HCT116 (cell line): ENCODE measurements around the gene TSPYL6. TPM values are rescaled to one million over a fixed set of nuclear protein-coding genes. Genes with fewer than 3 reads are reported as not detected.

Experiments
- ATAC-seq: fragments of 200-7000 bp; cut with Tn5 transposase; 2 replicates; pipeline ENCODE4 v1.9.1; 2020; ENCODE audit warnings: mild to moderate bottlenecking, moderate library complexity
- BruUV-seq: library from RNA; stranded (reverse); fragments of 400-500 nt; replicated peaks from 2 replicates; lab custom pipeline; 2021; lab: Mats Ljungman, UMichigan
- CTCF ChIA-PET: fragments of 300-600 bp; sonication (Branson Sonifier 250); formaldehyde crosslinking; loops from one replicate; lab custom pipeline; 2021; ENCODE audit warnings: antibody characterized with exemption; lab: Charles Lee
- POLR2A ChIA-PET: fragments of 300-600, 350-600 bp; sonication (Branson Sonifier 250); formaldehyde crosslinking; loops from one replicate; lab custom pipeline; 2021; ENCODE audit warnings: antibody characterized with exemption; lab: Charles Lee
- RAD21 ChIA-PET, 2 experiments: fragments of 300-600 bp; sonication (Branson Sonifier 250); formaldehyde crosslinking; loops; one replicate each; lab custom pipeline; 2023; ENCODE audit warnings: low total read pairs in 2 of 2; ENCODE audit not compliant: uncharacterized antibody in 2 of 2, unreplicated experiment in 2 of 2, low non-redundant PET in 1 of 2; lab: Charles Lee
- DNase-seq: peaks from one replicate; pipeline ENCODE4 v3.0.0-alpha.2; 2010; ENCODE audit warnings: low read depth, low spot score
- H2AFZ ChIP-seq: fragments of 200-600 bp; shearing (Covaris generic), sonication (generic); 2 replicates; pipeline ENCODE4 v1.6.1; 2017; ENCODE audit warnings: low read depth, mixed run types, mixed read lengths, antibody characterized with exemption, low read length; ENCODE audit not compliant: poor library complexity, severe bottlenecking
- H3K27ac ChIP-seq: 2 replicates; pipeline ENCODE4 v1.5.1; 2012; ENCODE audit warnings: low read depth, low read length
- H3K27me3 ChIP-seq: fragments of 200-600 bp; sonication (generic); 2 replicates; pipeline ENCODE4 v1.6.1; 2016; ENCODE audit warnings: mixed run types, low read length, mixed read lengths; ENCODE audit not compliant: insufficient read depth
- H3K36me3 ChIP-seq, 2 experiments: fragments of 200-500 bp in 1 of 2; fragments of 200-600 bp in 1 of 2; sonication (Bioruptor generic) in 1 of 2; sonication (generic) in 1 of 2; 2 replicates each; pipeline versions ENCODE4 v1.5.1 to v1.6.1; 2014 to 2016; ENCODE audit warnings: low read length in 2 of 2, inconsistent platforms in 1 of 2, mixed read lengths in 1 of 2, mixed run types in 1 of 2; ENCODE audit not compliant: insufficient read depth in 2 of 2, control insufficient read depth in 1 of 2
- H3K4me1 ChIP-seq, 2 experiments: fragments of 200-600 bp in 1 of 2; sonication (generic) in 1 of 2; 2 replicates each; pipeline versions ENCODE4 v1.5.1 to v1.6.1; 2012 to 2017; ENCODE audit warnings: low read length in 2 of 2, inconsistent platforms in 1 of 2, mild to moderate bottlenecking in 1 of 2, mixed read lengths in 1 of 2, mixed run types in 1 of 2, moderate library complexity in 1 of 2; ENCODE audit not compliant: insufficient read depth in 2 of 2, control insufficient read depth in 1 of 2
- H3K4me2 ChIP-seq: fragments of 200-600 bp; sonication (generic); 2 replicates; pipeline ENCODE4 v1.6.1; 2017; ENCODE audit warnings: mixed run types, low read length, mixed read lengths
- H3K4me3 ChIP-seq, 2 experiments: fragments of 200-600 bp in 1 of 2; sonication (generic) in 1 of 2; replicated peaks in 1 of 2; 2 replicates each; pipeline ENCODE4 v1.5.1; 2011 to 2016; ENCODE audit warnings: low read length in 2 of 2, control low read depth in 1 of 2, low read depth in 1 of 2, mild to moderate bottlenecking in 1 of 2, mixed read lengths in 1 of 2, mixed run types in 1 of 2
- H3K79me2 ChIP-seq: fragments of 200-600 bp; sonication (generic); 2 replicates; pipeline ENCODE4 v1.6.1; 2017; ENCODE audit warnings: mild to moderate bottlenecking, mixed run types, low read length, moderate library complexity, mixed read lengths; ENCODE audit not compliant: insufficient read depth
- H3K9ac ChIP-seq: fragments of 200-600 bp; sonication (generic); 2 replicates; pipeline ENCODE4 v1.6.1; 2016; ENCODE audit warnings: low read length, mixed read lengths
- H3K9me2 ChIP-seq: fragments of 200-600 bp; sonication (generic), shearing (Covaris generic); 2 replicates; pipeline ENCODE4 v1.6.1; 2017; ENCODE audit warnings: mixed run types, mild to moderate bottlenecking, moderate library complexity; ENCODE audit not compliant: insufficient read depth
- H3K9me3 ChIP-seq, 2 experiments: fragments of 200-500 bp in 1 of 2; fragments of 200-600 bp in 1 of 2; sonication (Bioruptor generic) in 1 of 2; sonication (generic) in 1 of 2; 2 replicates each; pipeline ENCODE4 v1.6.1; 2014 to 2017; ENCODE audit warnings: low read length in 2 of 2, mixed read lengths in 2 of 2, inconsistent platforms in 1 of 2, low read depth in 1 of 2, mild to moderate bottlenecking in 1 of 2, mixed run types in 1 of 2, moderate library complexity in 1 of 2; ENCODE audit not compliant: control insufficient read depth in 1 of 2, insufficient read depth in 1 of 2
- H4K20me1 ChIP-seq: fragments of 200-600 bp; sonication (generic), shearing (Covaris generic); 2 replicates; pipeline ENCODE4 v1.6.1; 2017; ENCODE audit warnings: mixed run types, mild to moderate bottlenecking, moderate library complexity; ENCODE audit not compliant: insufficient read depth
- ATF3 ChIP-seq: IDR thresholded peaks from 2 replicates; pipeline ENCODE4 v1.6.1; 2012
- CBX3 ChIP-seq: IDR thresholded peaks from 2 replicates; pipeline ENCODE4 v1.6.1; 2012; ENCODE audit warnings: low read depth
- CEBPB ChIP-seq: IDR thresholded peaks from 2 replicates; pipeline ENCODE4 v1.6.1; 2012; ENCODE audit warnings: low read depth
- EGR1 ChIP-seq: IDR thresholded peaks from 2 replicates; pipeline ENCODE4 v1.6.1; 2012; ENCODE audit warnings: low read depth
- EZH2 ChIP-seq: fragments of 200-600 bp; sonication (generic); IDR thresholded peaks from 2 replicates; pipeline ENCODE4 v1.6.1; 2017; ENCODE audit warnings: antibody characterized with exemption, mixed run types
- EZH2phosphoT487 ChIP-seq: fragments of 200-600 bp; IDR thresholded peaks from 2 replicates; pipeline ENCODE4 v1.6.1; 2018; ENCODE audit warnings: antibody characterized with exemption, borderline replicate concordance
- FOSL1 ChIP-seq: IDR thresholded peaks from 2 replicates; pipeline ENCODE4 v1.6.1; 2012; ENCODE audit warnings: low read depth
- MAX ChIP-seq: IDR thresholded peaks from 2 replicates; pipeline ENCODE4 v1.6.1; 2012
- POLR2A ChIP-seq: IDR thresholded peaks from 2 replicates; pipeline ENCODE4 v1.7.0; 2011; ENCODE audit warnings: borderline replicate concordance; ENCODE audit not compliant: insufficient read depth, insufficient read length; ENCODE audit errors: extremely low read depth
- POLR2AphosphoS5 ChIP-seq: IDR thresholded peaks from 2 replicates; pipeline ENCODE4 v1.6.1; 2011; ENCODE audit warnings: mild to moderate bottlenecking, low read depth, low read length, moderate library complexity
- RAD21 ChIP-seq: IDR thresholded peaks from 2 replicates; pipeline ENCODE4 v1.6.1; 2012; ENCODE audit warnings: low read depth, mild to moderate bottlenecking
- REST ChIP-seq: IDR thresholded peaks from 2 replicates; pipeline ENCODE4 v1.6.1; 2012; ENCODE audit warnings: low read depth
- SRF ChIP-seq: IDR thresholded peaks from 2 replicates; pipeline ENCODE4 v1.6.1; 2012; ENCODE audit warnings: low read depth
- ZBTB33 ChIP-seq: IDR thresholded peaks from 2 replicates; pipeline ENCODE4 v1.6.1; 2011; ENCODE audit warnings: mild to moderate bottlenecking, low read length, moderate library complexity; ENCODE audit not compliant: insufficient replicate concordance; ENCODE audit errors: extremely low read depth
- ZNF274 ChIP-seq: fragments of 200-500 bp; sonication (Bioruptor generic); IDR thresholded peaks from 2 replicates; pipeline ENCODE4 v1.6.1; 2014; ENCODE audit warnings: mild to moderate bottlenecking, low read depth, low read length, inconsistent platforms
- intact Hi-C: fragments of 100-400 bp; cut with micrococcal nuclease; formaldehyde crosslinking; loops from 2 replicates; pipeline ENCODE4 v1.10.0; 2022
- total RNA-seq: library from RNA; stranded (reverse); gene quantifications from one replicate; pipeline ENCODE4 v1.2.1, GENCODE V29; 2021; ENCODE audit not compliant: unreplicated experiment

The TSPYL6 gene
- total RNA-seq, 1 experiment from 2014 or later, result not detected

GRCh38 chr2:54260241-54260595, 4.2 kb upstream of the TSPYL6 start:
- Histone ChIP-seq H4K20me1 (no peaks in the 10 kb centered on the region), H3K79me2 (no peaks in the 10 kb centered on the region)
- POLR2A ChIA-PET, result no interaction called here
- intact Hi-C loops, result no loop called here
- TF ChIP-seq ATF3 (no peak), REST (no peak), EZH2phosphoT487 (no peak), MAX (no peak), EGR1 (no peak), CBX3 (no peak), ZBTB33 (no peak), ZNF274 (no peak), CEBPB (no peak), SRF (no peak), RAD21 (no peak), POLR2AphosphoS5 (no peak), FOSL1 (no peak), EZH2 (no peak), POLR2A (no peak)
- TF ChIP-seq, all 23 proteins: peak for 0
- BruUV-seq, result no TSS peak
- DNase-seq, result no peak
- no peak for ATAC-seq
- Histone ChIP-seq H3K9me2 (no peaks in the 10 kb centered on the region), H3K36me3 (no peaks in the 10 kb centered on the region), H3K9ac (no peak overlapping the region), H3K4me3 (no peak overlapping the region), H3K27me3 (no peaks in the 10 kb centered on the region), H3K4me1 (no peaks in the 10 kb centered on the region), H3K4me2 (no peak overlapping the region), H3K27ac (no peak overlapping the region), H3K9me3 (no peaks in the 10 kb centered on the region), H2AFZ (no peak overlapping the region)
- RAD21 ChIA-PET, result no interaction called here
- CTCF ChIA-PET, result no interaction called here
